Measurements from ENCODE around the gene PLXNA4. TPM values are rescaled to one million over a fixed set of nuclear protein-coding genes. Genes with fewer than 3 reads are reported as not detected.

The PLXNA4 gene
- total and polyA plus RNA-seq, 12 donors, result 0.83 to 17.0 (median 11.5) TPM

DNA sequence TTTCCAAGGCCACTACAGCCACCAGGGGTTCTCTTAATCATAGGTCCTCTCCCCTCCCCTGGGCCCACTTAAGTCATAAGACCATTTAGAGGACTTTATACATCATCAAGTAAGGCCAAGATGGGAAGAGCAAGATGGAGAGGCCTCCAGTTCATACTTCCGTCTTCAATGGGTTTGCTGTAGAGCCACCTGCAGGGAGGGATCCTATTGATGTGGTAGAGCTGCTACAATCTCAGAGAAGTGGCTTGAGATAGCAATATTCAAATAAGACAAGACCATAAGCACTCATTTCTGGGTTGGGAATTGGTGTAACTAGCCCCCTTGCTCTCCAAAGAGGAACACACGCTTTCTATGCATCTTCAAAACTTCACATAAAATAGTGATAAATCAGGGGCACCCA is 214.2 kb downstream of the PLXNA4 start:
- ATAC-seq, result no peak
- 94 to 96% methylated on average over 2 of the region's 2 CpGs for WGBS, 2 donors
- no peak for DNase-seq
- Histone ChIP-seq H3K4me3 (no peak overlapping the region), H3K27me3 (no peaks in the 10 kb centered on the region), H3K9me3 (no peaks in the 10 kb centered on the region), H3K36me3 (no peaks in the 10 kb centered on the region), H3K4me1 (no peaks in the 10 kb centered on the region), H3K27ac (no peak overlapping the region)
- TF ChIP-seq, protein P1, sequence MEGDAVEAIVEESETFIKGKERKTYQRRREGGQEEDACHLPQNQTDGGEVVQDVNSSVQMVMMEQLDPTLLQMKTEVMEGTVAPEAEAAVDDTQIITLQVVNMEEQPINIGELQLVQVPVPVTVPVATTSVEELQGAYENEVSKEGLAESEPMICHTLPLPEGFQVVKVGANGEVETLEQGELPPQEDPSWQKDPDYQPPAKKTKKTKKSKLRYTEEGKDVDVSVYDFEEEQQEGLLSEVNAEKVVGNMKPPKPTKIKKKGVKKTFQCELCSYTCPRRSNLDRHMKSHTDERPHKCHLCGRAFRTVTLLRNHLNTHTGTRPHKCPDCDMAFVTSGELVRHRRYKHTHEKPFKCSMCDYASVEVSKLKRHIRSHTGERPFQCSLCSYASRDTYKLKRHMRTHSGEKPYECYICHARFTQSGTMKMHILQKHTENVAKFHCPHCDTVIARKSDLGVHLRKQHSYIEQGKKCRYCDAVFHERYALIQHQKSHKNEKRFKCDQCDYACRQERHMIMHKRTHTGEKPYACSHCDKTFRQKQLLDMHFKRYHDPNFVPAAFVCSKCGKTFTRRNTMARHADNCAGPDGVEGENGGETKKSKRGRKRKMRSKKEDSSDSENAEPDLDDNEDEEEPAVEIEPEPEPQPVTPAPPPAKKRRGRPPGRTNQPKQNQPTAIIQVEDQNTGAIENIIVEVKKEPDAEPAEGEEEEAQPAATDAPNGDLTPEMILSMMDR (IDR thresholded peaks at IDR 0.05), result no peak
- intact Hi-C loops (cut with DNase I), result no loop called here

DNA sequence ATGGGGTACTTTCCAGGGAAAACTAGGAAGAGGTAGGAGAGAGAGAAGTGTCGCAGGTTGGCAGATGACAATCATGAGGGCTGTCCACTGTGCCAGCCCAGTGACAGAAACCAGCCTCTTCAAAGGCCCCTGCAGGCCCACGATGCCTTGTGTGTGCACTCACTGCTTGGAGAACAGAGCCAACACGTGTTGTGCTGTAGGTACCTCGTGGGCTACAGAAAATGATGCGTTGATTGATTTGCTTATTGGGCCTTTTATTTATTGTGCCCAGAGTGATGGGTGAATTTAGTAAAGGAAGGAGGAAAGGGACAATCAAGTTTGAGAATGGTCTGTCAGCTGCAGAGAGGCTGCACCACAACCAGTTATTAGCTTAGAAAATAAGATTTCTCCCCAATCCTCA is 215.1 kb downstream of the PLXNA4 start:
- no peak for DNase-seq

DNA sequence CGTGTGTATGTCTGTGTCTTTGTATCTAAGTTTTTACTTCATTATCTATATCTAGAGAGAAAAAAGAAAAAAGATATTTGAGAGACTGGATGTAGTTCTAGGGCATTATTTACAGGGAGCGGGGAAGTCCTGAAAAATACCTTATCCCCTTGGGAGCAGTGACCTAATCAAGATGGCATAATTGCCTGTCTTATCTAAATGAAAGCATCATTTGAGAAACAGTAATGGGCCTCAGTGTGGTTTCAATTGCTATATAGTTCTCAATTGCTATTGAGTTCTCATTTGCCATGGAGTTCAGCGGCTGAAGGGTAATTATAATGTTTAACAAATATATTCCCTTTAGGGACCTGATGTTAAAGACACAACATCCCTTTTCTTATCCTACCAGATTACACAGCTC is 216.5 kb downstream of the PLXNA4 start:
- DNase-seq (no peak), ATAC-seq (no peak)
- WGBS, 2 donors, result 92 to 93% methylated on average over 3 of the region's 3 CpGs
- Histone ChIP-seq H3K9me3 (no peaks in the 10 kb centered on the region), H3K36me3 (no peaks in the 10 kb centered on the region), H3K27me3 (no peaks in the 10 kb centered on the region), H3K4me3 (no peak overlapping the region), H3K27ac (no peak overlapping the region), H3K4me1 (no peaks in the 10 kb centered on the region)
- intact Hi-C loops (cut with DNase I), result no loop called here
- TF ChIP-seq, protein P1 (IDR thresholded peaks at IDR 0.05), result no peak

More for the DNA sequence above, 215.1 kb downstream of the PLXNA4 start:
- Histone ChIP-seq H3K4me1 (no peaks in the 10 kb centered on the region), H3K9me3 (no peaks in the 10 kb centered on the region), H3K27me3 (no peaks in the 10 kb centered on the region), H3K36me3 (no peaks in the 10 kb centered on the region), H3K4me3 (no peak overlapping the region), H3K27ac (no peak overlapping the region)
- WGBS, 2 donors, result 74 to 79% methylated on average over 5 of the region's 5 CpGs
- TF ChIP-seq, protein P1 (IDR thresholded peaks at IDR 0.05), result no peak
- intact Hi-C loops (cut with DNase I), result no loop called here
- ATAC-seq, result no peak

DNA sequence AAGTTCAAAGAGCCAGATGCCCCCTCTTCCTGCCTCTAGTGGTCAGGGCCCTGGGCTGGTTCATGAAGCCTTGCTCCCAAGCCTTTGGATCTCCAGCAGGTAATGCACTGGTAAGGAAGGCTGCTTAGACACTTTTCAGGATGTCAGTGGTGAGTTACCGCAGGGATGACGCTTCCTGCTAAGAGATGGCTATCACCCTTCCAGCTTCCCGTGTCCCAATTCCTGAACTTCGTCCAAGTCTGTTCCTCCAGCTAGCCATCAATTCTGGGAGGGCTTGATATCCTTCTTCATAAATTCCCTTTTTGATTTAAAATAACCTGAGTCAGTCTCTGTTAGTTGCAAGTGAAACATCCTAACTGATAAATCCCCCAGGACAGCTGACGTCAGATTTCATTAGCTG is 221.2 kb downstream of the PLXNA4 start:
- H3K27ac ChIP-seq, result no peak overlapping the region
- no peak for ATAC-seq
- H3K4me1 ChIP-seq, result peaks cover 3 to 18% (median 13%) of the 10 kb centered on the region in 9 donors
- no peak overlapping the region for H3K4me3 ChIP-seq
- TF ChIP-seq, protein P1 (IDR thresholded peaks at IDR 0.05), result no peak
- no peaks in the 10 kb centered on the region for H3K27me3 ChIP-seq
- no peaks in the 10 kb centered on the region for H3K36me3 ChIP-seq
- DNase-seq, result no peak
- intact Hi-C loops (cut with DNase I), result no loop called here
- 44 to 58% methylated on average over 5 of the region's 5 CpGs for WGBS, 2 donors
- H3K9me3 ChIP-seq, result no peaks in the 10 kb centered on the region

Measured in heart right ventricle (tissue), 16 donors.